OCI-LY7 (cell line): ENCODE data around the gene LANCL2. TPM values are rescaled to one million over a fixed set of nuclear protein-coding genes. Genes with fewer than 3 reads are reported as not detected.
"Not testable (repeated sequence)": the region's sequence is repeated elsewhere in the genome, so short reads cannot be mapped to it uniquely, and the experiment has no call there.

ENCODE experiments used
- BruUV-seq: library from RNA; stranded (reverse); fragments of 400-500 nt; replicated peaks from 2 replicates; lab custom pipeline; 2021; lab: Mats Ljungman, UMichigan
- CTCF ChIA-PET: fragments of 300-600 bp; sonication (Branson Sonifier 250); formaldehyde crosslinking; loops from one replicate; lab custom pipeline; 2022; ENCODE audit warnings: antibody characterized with exemption; ENCODE audit not compliant: unreplicated experiment; lab: Charles Lee
- POLR2A ChIA-PET: fragments of 300-600 bp; sonication (Branson Sonifier 250); formaldehyde crosslinking; loops from one replicate; lab custom pipeline; 2022; ENCODE audit warnings: antibody characterized with exemption; lab: Charles Lee
- DNase-seq: peaks from one replicate; pipeline ENCODE4 v3.0.0-alpha.2; 2015; ENCODE audit warnings: low spot score
- H2AFZ ChIP-seq: fragments of 200-600 bp; sonication (generic), shearing (Covaris generic); 2 replicates; pipeline ENCODE4 v1.6.1; 2014; ENCODE audit warnings: mild to moderate bottlenecking, antibody characterized with exemption, low read length, moderate library complexity
- H3K27ac ChIP-seq: fragments of 200-600 bp; sonication (generic); 2 replicates; pipeline ENCODE4 v1.5.1; 2014; ENCODE audit warnings: mixed run types, low read depth, mild to moderate bottlenecking, moderate library complexity, low read length, inconsistent platforms; ENCODE audit not compliant: poor library complexity, severe bottlenecking
- H3K36me3 ChIP-seq: fragments of 200-600 bp; sonication (generic); 2 replicates; pipeline ENCODE4 v1.6.1; 2014; ENCODE audit warnings: mild to moderate bottlenecking, antibody characterized with exemption, low read length, moderate library complexity, mixed read lengths; ENCODE audit not compliant: insufficient read depth
- H3K4me1 ChIP-seq: fragments of 200-600 bp; sonication (generic); 2 replicates; pipeline ENCODE4 v1.5.1; 2014; ENCODE audit warnings: mild to moderate bottlenecking, low read length; ENCODE audit not compliant: insufficient read depth, poor library complexity, severe bottlenecking
- H3K4me2 ChIP-seq: fragments of 200-600 bp; sonication (generic); 2 replicates; pipeline ENCODE4 v1.6.1; 2014; ENCODE audit warnings: mild to moderate bottlenecking, low read length
- H3K4me3 ChIP-seq: fragments of 200-600 bp; sonication (generic); 2 replicates; pipeline ENCODE4 v1.5.1; 2014; ENCODE audit warnings: mild to moderate bottlenecking, low read depth, low read length; ENCODE audit not compliant: poor library complexity, severe bottlenecking
- H3K79me2 ChIP-seq: fragments of 200-600 bp; sonication (generic); 2 replicates; pipeline ENCODE4 v1.6.1; 2016; ENCODE audit warnings: low read depth, mild to moderate bottlenecking, low read length, moderate library complexity, mixed read lengths; ENCODE audit not compliant: insufficient read depth
- H3K9me2 ChIP-seq: fragments of 200-600 bp; sonication (generic); 2 replicates; pipeline ENCODE4 v1.6.1; 2016; ENCODE audit warnings: mild to moderate bottlenecking, low read length, mixed read lengths; ENCODE audit not compliant: insufficient read depth
- H3K9me3 ChIP-seq: fragments of 200-600 bp; sonication (generic); 2 replicates; pipeline ENCODE4 v1.6.1; 2014; ENCODE audit warnings: mild to moderate bottlenecking, mixed run types, low read length, mixed read lengths
- H4K20me1 ChIP-seq: fragments of 200-600 bp; sonication (generic); 2 replicates; pipeline ENCODE4 v1.6.1; 2014; ENCODE audit warnings: mild to moderate bottlenecking, antibody characterized with exemption, low read length, moderate library complexity, mixed read lengths; ENCODE audit not compliant: insufficient read depth
- EZH2phosphoT487 ChIP-seq: fragments of 200-600 bp; sonication (generic); IDR thresholded peaks from 2 replicates; pipeline ENCODE4 v1.6.1; 2018; ENCODE audit warnings: low read depth, borderline replicate concordance, mild to moderate bottlenecking, mixed run types, antibody characterized with exemption, low read length, moderate library complexity, mixed read lengths
- intact Hi-C: fragments of 100-400 bp; cut with micrococcal nuclease; formaldehyde crosslinking; loops from one replicate; pipeline ENCODE4 v1.10.0; 2022; ENCODE audit not compliant: unreplicated experiment
- total RNA-seq, 2 experiments: library from RNA; depleted of rRNA in 1 of 2; stranded (reverse); fragments of >200 nt in 1 of 2; shearing (Covaris generic) in 1 of 2; gene quantifications; 2 replicates each; pipeline ENCODE4 v1.2.3, GENCODE V29; 2014 to 2022
- TF ChIP-seq, protein P1 (sequence below): fragments of 200-600 bp; sonication (generic); conservative IDR thresholded peaks from 2 replicates; pipeline ENCODE4 v1.5.1; 2014; ENCODE audit warnings: mild to moderate bottlenecking, antibody characterized with exemption, low read length, moderate library complexity, mixed read lengths

LANCL2 gene
- total RNA-seq, 2 experiments from 2014 or later, result 6.5 to 9.5 TPM

- no TSS peak for BruUV-seq
- no peak for TF ChIP-seq EZH2phosphoT487
- TF ChIP-seq, protein P1, sequence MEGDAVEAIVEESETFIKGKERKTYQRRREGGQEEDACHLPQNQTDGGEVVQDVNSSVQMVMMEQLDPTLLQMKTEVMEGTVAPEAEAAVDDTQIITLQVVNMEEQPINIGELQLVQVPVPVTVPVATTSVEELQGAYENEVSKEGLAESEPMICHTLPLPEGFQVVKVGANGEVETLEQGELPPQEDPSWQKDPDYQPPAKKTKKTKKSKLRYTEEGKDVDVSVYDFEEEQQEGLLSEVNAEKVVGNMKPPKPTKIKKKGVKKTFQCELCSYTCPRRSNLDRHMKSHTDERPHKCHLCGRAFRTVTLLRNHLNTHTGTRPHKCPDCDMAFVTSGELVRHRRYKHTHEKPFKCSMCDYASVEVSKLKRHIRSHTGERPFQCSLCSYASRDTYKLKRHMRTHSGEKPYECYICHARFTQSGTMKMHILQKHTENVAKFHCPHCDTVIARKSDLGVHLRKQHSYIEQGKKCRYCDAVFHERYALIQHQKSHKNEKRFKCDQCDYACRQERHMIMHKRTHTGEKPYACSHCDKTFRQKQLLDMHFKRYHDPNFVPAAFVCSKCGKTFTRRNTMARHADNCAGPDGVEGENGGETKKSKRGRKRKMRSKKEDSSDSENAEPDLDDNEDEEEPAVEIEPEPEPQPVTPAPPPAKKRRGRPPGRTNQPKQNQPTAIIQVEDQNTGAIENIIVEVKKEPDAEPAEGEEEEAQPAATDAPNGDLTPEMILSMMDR, result no peak
- H3K4me1 ChIP-seq, result no peaks in the 10 kb centered on the region
- H3K9me3 ChIP-seq, result no peaks in the 10 kb centered on the region
- H3K36me3 ChIP-seq, result peaks cover 9% of the 10 kb centered on the region
- H3K4me2 ChIP-seq, result no peak overlapping the region
- DNase-seq, result no peak
- POLR2A ChIA-PET, result interaction anchor here (1.1 kb wide), 1 partner anchor 11 kb away, joined by 3 read pairs; no protein-coding TSS in a partner anchor
- H3K9me2 ChIP-seq, result no peaks in the 10 kb centered on the region
- CTCF ChIA-PET, result no interaction called here
- intact Hi-C loops, result no loop called here
- no peak overlapping the region for H3K27ac ChIP-seq
- H2AFZ ChIP-seq, result no peak overlapping the region
- no peaks in the 10 kb centered on the region for H3K79me2 ChIP-seq
- no peaks in the 10 kb centered on the region for H4K20me1 ChIP-seq
- no peak overlapping the region for H3K4me3 ChIP-seq
Measured at GRCh38 chr7:55396233-55396785, 31.2 kb downstream of the LANCL2 start.

DNA sequence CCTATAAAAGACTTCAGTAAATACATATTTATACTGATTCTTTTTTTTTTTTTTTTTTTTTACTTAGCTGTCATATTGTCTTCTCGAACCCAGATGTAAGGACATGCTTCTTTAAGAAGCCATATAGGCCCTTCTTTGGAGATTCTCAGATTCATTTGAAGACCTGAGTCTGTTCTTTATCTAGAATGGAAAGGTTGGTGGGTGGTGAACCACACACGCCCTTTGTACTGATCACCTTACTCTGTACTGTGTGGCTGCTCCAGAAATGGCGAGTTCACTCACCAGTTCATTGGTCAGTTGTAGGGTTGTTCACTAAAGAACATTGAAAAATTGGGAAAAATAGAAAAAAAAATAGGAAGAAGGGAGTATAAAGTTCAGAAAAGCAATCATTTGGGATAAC lies 32.5 kb downstream of the LANCL2 start:
- BruUV-seq, result no TSS peak
- intact Hi-C loops, result no loop called here
- Histone ChIP-seq H3K79me2 (no peaks in the 10 kb centered on the region), H3K9me3 (no peaks in the 10 kb centered on the region), H3K9me2 (no peaks in the 10 kb centered on the region), H3K4me3 (no peak overlapping the region), H3K4me1 (no peaks in the 10 kb centered on the region), H4K20me1 (no peaks in the 10 kb centered on the region), H2AFZ (no peak overlapping the region), H3K36me3 (peaks cover 9% of the 10 kb centered on the region), H3K4me2 (no peak overlapping the region), H3K27ac (no peak overlapping the region)
- no peak for DNase-seq
- CTCF ChIA-PET, result no interaction called here
- POLR2A ChIA-PET, result interaction anchor here (1.1 kb wide), 1 partner anchor 9 kb away, joined by 3 read pairs; no protein-coding TSS in a partner anchor
- TF ChIP-seq, protein P1, result no peak
- TF ChIP-seq EZH2phosphoT487, result no peak

DNA sequence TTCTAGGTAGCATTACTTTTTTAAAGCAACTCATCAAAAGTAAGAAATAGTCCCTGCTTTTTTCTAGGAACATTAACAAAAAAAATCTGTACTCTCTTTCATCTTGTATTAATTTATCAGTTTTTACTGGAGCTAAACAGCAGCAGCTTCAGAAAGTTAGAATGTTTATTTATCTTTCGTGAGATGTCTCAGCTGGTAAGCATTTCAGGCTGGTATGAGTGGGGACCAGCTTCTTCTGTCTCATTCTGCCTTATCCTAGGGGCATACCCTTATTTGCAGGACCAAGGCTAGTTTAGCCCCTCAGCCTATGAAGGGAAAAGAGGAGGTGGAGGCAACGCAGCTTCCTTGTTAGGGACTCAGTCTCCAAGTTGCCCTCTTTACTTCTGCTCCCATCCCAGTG lies 35.1 kb downstream of the LANCL2 start:
- no peaks in the 10 kb centered on the region for H3K79me2 ChIP-seq
- no peak overlapping the region for H3K4me3 ChIP-seq
- DNase-seq, result no peak
- no peaks in the 10 kb centered on the region for H3K9me2 ChIP-seq
- no peaks in the 10 kb centered on the region for H4K20me1 ChIP-seq
- TF ChIP-seq, protein P1, result no peak
- TF ChIP-seq EZH2phosphoT487, result no peak
- H3K27ac ChIP-seq, result no peak overlapping the region
- BruUV-seq, result no TSS peak
- no peaks in the 10 kb centered on the region for H3K4me1 ChIP-seq
- intact Hi-C loops, result no loop called here
- no peak overlapping the region for H2AFZ ChIP-seq
- ChIA-PET POLR2A (interaction anchor here (0.9 to 1.3 kb wide), 3 partner anchors 9 to 579 kb away, joined by 3 to 8 read pairs (median 3); no protein-coding TSS in a partner anchor), CTCF (no interaction called here)
- H3K4me2 ChIP-seq, result no peak overlapping the region
- H3K9me3 ChIP-seq, result no peaks in the 10 kb centered on the region
- H3K36me3 ChIP-seq, result peaks cover 3% of the 10 kb centered on the region

- H2AFZ ChIP-seq, H4K20me1 ChIP-seq, BruUV-seq, H3K4me2 ChIP-seq, H3K4me3 ChIP-seq, CTCF ChIA-PET, H3K4me1 ChIP-seq, DNase-seq, H3K9me3 ChIP-seq, H3K9me2 ChIP-seq, H3K27ac ChIP-seq, intact Hi-C loops, POLR2A ChIA-PET, H3K36me3 ChIP-seq, H3K79me2 ChIP-seq: not testable (repeated sequence)
Measured at GRCh38 chr7:55402506-55402905, 37.4 kb downstream of the LANCL2 start.
